ENCODE data around the gene SCN4B.
A peak's percentile ranks its signal among the peaks of the same experiment; 100 is the strongest.

The SCN4B gene

DNA sequence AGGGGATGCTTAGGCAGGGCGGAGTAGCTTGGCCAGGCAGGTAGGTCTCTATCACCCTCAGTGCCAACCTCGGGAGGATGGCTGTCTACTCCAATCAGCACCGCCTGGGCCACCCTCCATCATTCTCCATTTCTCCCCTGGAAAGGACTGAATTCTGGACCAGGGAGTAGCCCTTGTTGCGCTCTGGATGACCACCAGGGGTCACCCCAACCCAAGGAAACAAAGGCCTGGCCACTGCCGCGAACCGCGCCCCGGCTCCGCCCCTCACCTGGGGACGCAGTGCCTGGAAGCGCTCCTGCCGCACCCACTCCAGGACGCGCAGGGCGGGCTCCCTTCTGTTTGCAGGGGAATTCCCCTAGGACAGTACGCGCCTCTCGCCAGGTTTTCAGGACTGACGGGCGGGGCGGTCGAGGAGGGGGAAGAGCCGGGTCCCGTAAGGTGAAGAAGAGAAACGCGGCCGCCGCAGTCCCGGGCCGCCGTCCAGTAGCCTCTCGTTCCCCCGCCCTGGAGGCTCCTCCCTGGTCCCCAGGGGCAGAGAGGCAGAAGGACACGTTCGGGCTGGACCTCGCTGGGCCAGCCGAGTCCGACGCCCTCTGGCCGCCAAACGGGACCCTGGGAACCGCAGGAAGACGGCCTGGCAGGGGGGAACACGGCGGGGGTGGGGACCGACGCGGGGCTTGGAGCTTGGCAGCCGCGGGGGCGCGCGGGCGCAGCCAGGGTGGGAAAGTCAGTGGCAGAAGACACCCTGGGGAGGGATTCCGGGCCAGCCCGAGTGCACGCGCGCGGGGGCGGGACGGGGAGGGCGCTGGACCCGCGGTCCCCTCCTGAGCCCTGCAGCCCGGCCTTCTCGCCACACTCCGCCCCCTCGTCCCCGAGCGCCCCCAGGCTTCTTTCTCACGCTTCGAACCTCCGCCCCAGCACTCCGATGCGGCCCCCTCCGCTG lies 7.1 kb downstream of the SCN4B start:
- H3K4me3 ChIP-seq (replicated peaks; ENCODE audit: low read depth, low read length), result peak overlapping the region; percentile 44

DNA sequence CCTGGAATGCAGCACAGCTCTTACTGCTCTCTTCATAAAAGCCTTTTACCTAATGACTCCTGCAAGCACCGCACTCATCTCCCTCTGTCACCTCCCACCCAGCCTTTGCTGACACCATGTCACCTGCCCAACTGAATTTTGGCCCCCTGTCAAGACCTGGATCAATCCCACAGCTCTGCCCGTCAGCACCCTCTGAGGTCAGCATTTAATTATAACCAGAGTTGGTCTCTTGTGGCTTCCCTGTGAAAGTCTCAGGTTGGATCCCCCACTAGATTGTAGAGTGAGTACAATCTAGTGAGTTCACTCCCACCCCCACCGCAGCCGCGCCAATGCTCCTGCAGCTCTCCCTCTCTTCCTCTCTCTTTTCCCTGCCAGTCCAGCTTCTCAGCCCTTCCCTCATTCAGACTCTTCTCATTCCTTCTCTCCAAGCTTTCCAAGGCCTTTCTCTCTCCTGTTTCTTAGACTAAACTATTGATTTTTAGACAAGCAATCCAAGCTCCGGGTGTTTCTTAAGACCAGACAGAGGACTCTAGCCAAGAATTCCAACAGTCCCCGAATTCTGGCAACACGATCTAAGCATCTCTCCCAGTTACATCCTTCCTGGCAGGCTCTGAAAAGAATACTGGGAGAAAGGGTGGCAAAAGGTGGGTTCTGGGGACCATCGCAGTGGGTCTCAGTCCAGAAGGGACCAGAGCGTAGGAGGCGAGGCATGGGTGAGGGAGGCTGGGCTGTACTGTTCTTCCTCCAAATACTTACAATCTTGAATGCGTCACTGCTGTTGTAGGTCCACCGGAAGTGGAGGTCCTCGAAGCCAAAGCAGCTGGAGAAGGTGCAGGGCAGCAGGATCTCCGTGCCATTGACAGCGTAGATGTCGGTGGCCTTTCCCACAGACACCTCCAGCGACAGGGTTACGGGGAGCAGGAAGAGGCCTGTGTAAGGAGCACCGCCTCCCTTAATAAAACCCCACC lies 8.0 kb downstream of the SCN4B start:
- H3K4me3 ChIP-seq (replicated peaks; ENCODE audit: low read depth, low read length), result no peak overlapping the region
- TF ChIP-seq, protein P1, sequence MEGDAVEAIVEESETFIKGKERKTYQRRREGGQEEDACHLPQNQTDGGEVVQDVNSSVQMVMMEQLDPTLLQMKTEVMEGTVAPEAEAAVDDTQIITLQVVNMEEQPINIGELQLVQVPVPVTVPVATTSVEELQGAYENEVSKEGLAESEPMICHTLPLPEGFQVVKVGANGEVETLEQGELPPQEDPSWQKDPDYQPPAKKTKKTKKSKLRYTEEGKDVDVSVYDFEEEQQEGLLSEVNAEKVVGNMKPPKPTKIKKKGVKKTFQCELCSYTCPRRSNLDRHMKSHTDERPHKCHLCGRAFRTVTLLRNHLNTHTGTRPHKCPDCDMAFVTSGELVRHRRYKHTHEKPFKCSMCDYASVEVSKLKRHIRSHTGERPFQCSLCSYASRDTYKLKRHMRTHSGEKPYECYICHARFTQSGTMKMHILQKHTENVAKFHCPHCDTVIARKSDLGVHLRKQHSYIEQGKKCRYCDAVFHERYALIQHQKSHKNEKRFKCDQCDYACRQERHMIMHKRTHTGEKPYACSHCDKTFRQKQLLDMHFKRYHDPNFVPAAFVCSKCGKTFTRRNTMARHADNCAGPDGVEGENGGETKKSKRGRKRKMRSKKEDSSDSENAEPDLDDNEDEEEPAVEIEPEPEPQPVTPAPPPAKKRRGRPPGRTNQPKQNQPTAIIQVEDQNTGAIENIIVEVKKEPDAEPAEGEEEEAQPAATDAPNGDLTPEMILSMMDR (IDR thresholded peaks at IDR 0.05; ENCODE audit: low read depth, low read length, missing control alignments), result no peak
- no peak for DNase-seq (ENCODE audit: extremely low read depth, low read depth)

More for the DNA sequence above, 7.1 kb downstream of the SCN4B start:
- TF ChIP-seq, protein P1 (IDR thresholded peaks at IDR 0.05; ENCODE audit: low read depth, low read length, missing control alignments), result peak; percentile 85
- DNase-seq (ENCODE audit: extremely low read depth, low read depth), result peak; percentile 32

DNA sequence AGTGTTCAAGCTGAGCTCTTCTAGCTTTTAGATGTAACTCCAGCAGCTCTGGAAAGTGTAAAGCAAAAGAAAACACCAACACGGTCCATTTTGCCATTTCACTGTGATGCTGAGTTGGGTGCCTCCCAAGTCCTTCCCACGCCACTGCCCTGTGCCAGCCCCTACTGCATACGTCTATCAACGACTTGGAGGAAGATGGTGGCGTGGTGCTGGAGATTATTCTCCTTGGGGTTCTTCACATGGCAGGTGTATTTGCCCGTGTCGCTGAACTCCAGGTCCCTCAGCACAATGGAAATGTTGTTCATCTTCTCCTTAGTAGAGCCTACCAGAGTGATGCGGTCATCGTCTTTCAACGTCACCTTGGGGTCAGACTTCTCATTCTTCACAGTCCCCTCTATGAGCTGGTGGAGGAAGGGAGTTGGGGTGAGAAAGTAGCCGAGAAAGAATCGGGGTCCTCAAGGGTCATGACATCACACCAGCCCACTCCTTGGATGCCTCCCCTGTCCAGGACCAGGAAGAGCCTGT lies 8.9 kb downstream of the SCN4B start:
- TF ChIP-seq, protein P1 (IDR thresholded peaks at IDR 0.05; ENCODE audit: low read depth, low read length, missing control alignments), result no peak
- DNase-seq (ENCODE audit: extremely low read depth, low read depth), result no peak
- H3K4me3 ChIP-seq (replicated peaks; ENCODE audit: low read depth, low read length), result no peak overlapping the region

DNA sequence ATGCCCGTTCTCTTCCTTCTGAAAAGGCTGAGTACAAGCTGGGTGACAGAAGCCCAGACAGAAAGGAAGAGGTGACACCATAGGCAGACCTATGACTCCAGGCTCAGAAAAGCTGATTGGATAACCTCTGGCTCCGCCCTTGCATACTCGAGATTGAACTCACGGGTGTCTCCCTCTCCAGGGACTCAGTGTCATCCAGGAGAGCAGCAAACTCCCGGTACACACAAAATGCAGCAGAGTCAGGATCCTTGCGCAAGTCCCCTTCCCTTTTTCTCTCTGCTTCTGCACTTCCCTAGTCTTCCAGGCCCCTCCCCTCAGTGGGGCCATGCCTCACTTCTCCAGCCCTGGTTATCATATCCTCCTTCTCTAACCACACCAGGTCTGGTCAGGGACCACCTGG lies 9.8 kb downstream of the SCN4B start:
- no peak overlapping the region for H3K4me3 ChIP-seq (replicated peaks; ENCODE audit: low read depth, low read length)
- TF ChIP-seq, protein P1 (IDR thresholded peaks at IDR 0.05; ENCODE audit: low read depth, low read length, missing control alignments), result no peak
- no peak for DNase-seq (ENCODE audit: extremely low read depth, low read depth)

DNA sequence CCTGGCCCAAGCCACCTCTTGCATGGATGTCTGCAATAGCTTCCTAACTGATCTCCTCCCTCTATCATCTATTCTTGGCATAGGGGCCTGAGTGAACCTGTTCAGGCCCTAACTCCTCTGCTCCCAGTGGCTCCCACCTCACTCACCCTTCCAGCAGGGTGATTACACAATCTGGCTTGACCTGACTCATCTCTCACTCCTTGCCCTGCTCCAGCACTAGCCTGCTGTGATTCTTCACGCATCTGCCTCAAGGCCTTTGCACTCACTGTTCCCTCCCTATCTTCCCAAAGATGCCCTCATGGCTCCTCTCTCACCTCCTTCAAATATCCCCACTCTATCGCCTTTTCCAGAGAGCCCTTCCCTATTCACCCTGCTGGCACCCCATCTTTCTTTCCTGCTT lies 10.5 kb downstream of the SCN4B start:
- no peak for DNase-seq (ENCODE audit: extremely low read depth, low read depth)
- TF ChIP-seq, protein P1 (IDR thresholded peaks at IDR 0.05; ENCODE audit: low read depth, low read length, missing control alignments), result no peak
- no peak overlapping the region for H3K4me3 ChIP-seq (replicated peaks; ENCODE audit: low read depth, low read length)

DNA sequence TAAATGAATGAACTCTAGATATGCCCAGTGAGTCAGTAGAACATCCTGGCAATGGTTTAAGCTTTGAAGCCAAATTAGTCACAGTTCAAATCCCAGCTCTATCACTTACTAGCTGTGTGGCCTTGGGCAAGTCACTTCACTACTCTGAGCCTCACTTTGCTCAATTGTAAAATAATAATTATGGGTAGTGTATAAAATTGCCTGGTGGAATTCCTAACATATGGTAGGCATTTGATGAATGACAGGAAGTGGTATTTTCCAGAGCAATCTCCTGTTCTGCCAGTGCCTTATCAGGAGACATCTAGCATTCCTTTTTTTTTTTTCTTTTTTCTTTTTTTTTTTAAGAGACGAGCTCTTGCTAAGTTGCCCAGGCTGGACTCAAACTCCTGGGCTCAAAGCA lies 13.0 kb downstream of the SCN4B start:
- TF ChIP-seq, protein P1 (IDR thresholded peaks at IDR 0.05; ENCODE audit: low read depth, low read length, missing control alignments), result no peak
- H3K4me3 ChIP-seq (replicated peaks; ENCODE audit: low read depth, low read length), result no peak overlapping the region
- no peak for DNase-seq (ENCODE audit: extremely low read depth, low read depth)
